ENCODE results near the gene TMEM131L. TPM values are rescaled to one million over a fixed set of nuclear protein-coding genes. Genes with fewer than 3 reads are reported as not detected.
"Not testable (repeated sequence)": the region's sequence is repeated elsewhere in the genome, so short reads cannot be mapped to it uniquely, and the experiment has no call there.

TMEM131L gene
- total RNA-seq, 1 donor from 2014 or later, result 14.0 TPM

GRCh38 chr4:153535772-153536513, 69.8 kb downstream of the TMEM131L start:
- ATAC-seq (no peak), DNase-seq (ENCODE audit: low spot score) (no peak)

GRCh38 chr4:153537493-153537960, 71.4 kb downstream of the TMEM131L start:
- no peak for ATAC-seq
- no peak for DNase-seq (ENCODE audit: low spot score)

GRCh38 chr4:153538487-153539357, 72.6 kb downstream of the TMEM131L start:
- ATAC-seq, result no peak
- DNase-seq (ENCODE audit: low spot score), result no peak

GRCh38 chr4:153539422-153539821, 73.3 kb downstream of the TMEM131L start:
- DNase-seq (ENCODE audit: low spot score) (no peak), ATAC-seq (no peak)

- no peak for DNase-seq (ENCODE audit: low spot score)
- ATAC-seq, result no peak
These were observed 75.4 kb downstream of the TMEM131L start for GRCh38 chr4:153541456-153542096.

- ATAC-seq (no peak), DNase-seq (ENCODE audit: low spot score) (no peak)
These were observed 76.0 kb downstream of the TMEM131L start for GRCh38 chr4:153542131-153542530.

- ATAC-seq (no peak), DNase-seq (ENCODE audit: low spot score) (no peak)
These were observed 76.7 kb downstream of the TMEM131L start for GRCh38 chr4:153542834-153543233.

GRCh38 chr4:153543351-153543750, 77.2 kb downstream of the TMEM131L start:
- ATAC-seq (peak; percentile 60), DNase-seq (ENCODE audit: low spot score) (no peak)

GRCh38 chr4:153545822-153546221, 79.7 kb downstream of the TMEM131L start:
- DNase-seq (ENCODE audit: low spot score), result no peak

GRCh38 chr4:153546280-153546679, 80.1 kb downstream of the TMEM131L start:
- ATAC-seq (no peak), DNase-seq (ENCODE audit: low spot score) (no peak)

More at GRCh38 chr4:153545822-153546221, 79.7 kb downstream of the TMEM131L start:
- no peak for ATAC-seq

GRCh38 chr4:153547520-153547919, 81.4 kb downstream of the TMEM131L start:
- DNase-seq (ENCODE audit: low spot score), result no peak
- ATAC-seq, result no peak

- not testable (repeated sequence) for DNase-seq (ENCODE audit: low spot score); ATAC-seq
These were observed 82.7 kb downstream of the TMEM131L start for GRCh38 chr4:153548907-153549306.

- no peak for DNase-seq (ENCODE audit: low spot score)
- no peak for ATAC-seq
These were observed 83.2 kb downstream of the TMEM131L start for GRCh38 chr4:153549405-153549804.

GRCh38 chr4:153553155-153553818, 87.1 kb downstream of the TMEM131L start:
- DNase-seq (ENCODE audit: low spot score) (no peak), ATAC-seq (no peak)

- ATAC-seq (no peak), DNase-seq (ENCODE audit: low spot score) (no peak)
These were observed 87.6 kb downstream of the TMEM131L start for GRCh38 chr4:153553819-153554170.

GRCh38 chr4:153555730-153556434, 89.7 kb downstream of the TMEM131L start:
- ATAC-seq (peak; percentile 61), DNase-seq (ENCODE audit: low spot score) (no peak)

GRCh38 chr4:153556435-153556815, 90.3 kb downstream of the TMEM131L start:
- ATAC-seq, result no peak
- DNase-seq (ENCODE audit: low spot score), result no peak

GRCh38 chr4:153560908-153561307, 94.7 kb downstream of the TMEM131L start:
- no peak for ATAC-seq
- no peak for DNase-seq (ENCODE audit: low spot score)

- peak; percentile 87 for ATAC-seq
- peak; percentile 82 for DNase-seq (ENCODE audit: low spot score)
These were observed 98.7 kb downstream of the TMEM131L start for GRCh38 chr4:153564630-153565525.

All from left lobe of liver (tissue), 2 donors.